ENCODE measurements around the gene NPIPB2.
"Not testable (repeated sequence)": the region's sequence is repeated elsewhere in the genome, so short reads cannot be mapped to it uniquely, and the experiment has no call there.

The NPIPB2 gene

DNA sequence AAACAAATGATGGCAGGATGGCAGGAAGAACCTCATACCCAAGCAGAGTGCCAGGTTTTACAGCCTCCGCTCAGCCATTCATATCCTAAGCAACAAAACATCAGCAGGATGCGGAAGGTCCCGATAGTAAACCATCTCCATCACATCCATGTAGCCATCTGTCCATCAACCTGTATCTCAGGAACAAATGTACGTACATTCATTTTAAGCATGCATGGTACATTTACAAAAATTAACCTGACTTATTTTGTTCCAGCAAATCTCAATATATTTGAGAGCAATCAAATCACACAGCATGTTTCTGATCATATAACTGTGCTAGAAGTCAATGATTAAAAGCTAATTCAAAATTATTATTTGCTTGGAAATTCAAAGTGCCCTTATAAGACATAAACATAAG, at the start of gene NPIPB2:
NPIPB2 (minus strand) TSS at position 101 of the 400 bp plus-strand sequence; CDS start at position 101, 0 bp downstream.
- DNase-seq, result not testable (repeated sequence)

DNA sequence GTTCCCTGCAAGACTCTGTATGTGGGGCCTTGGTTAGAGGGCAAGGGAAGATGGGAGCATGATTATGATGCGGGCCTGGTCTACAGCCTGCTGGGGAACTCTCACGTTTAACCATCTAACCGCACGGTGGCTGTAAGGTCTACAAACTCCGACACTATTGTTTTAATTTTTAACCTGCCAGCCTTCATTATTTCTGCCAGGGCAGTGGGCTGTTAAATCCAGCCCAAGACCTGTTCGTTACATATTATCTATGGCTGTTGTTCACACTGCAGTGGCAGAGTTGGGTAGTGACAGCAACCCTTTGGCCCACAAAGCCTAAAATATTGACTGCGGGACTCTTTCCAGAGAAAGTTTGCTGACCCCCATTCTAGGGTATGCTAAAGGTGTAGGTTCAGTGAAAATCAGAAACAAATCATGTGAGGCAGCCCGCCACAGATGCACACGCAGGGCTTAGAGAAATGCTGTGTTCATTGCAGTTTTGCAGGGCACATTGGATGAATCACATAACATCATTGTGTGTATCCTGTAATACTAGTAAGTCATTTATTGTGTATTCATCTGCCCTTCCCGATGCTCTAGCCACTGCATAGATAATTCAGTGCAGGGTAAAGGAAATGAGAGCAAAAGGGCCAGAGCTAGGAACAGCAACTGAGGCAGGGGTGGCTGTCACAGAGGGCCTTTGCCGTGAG, 49.0 kb upstream of the NPIPB2 start:
- no peak for DNase-seq

DNA sequence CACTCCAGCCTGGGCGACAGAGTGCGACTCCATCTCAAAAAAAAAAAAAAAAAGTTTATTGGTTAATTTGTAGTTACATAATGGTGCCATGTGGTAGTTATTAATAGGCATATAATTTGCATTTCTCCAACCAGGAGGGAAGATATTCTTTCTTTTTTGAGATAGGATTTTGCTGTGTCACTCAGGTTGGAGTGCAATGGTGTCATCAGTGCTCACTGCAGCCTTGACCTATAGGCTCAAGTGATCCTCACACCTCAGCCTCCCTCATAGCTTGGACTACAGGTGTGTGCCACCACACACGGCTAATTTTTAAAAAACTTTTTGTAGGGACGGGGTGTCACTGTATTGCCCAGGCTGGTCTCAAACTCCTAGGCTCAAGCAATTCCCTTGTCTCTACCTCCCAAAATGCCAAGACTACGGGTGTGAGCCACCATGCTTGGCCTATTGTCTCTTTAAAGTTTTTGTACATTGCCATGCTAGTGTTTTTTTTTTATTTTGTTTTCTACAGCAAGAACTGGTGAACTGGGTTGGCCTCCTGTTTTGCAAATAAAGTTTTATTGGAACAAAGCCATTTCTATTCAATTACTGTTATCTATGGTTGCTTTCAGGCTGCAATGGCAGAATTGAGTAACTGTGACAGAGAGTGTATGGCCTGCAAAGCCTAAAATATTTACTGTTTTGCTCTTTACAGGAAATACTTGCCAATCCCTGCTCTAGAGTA, 46.6 kb upstream of the NPIPB2 start:
- DNase-seq, result no peak

DNA sequence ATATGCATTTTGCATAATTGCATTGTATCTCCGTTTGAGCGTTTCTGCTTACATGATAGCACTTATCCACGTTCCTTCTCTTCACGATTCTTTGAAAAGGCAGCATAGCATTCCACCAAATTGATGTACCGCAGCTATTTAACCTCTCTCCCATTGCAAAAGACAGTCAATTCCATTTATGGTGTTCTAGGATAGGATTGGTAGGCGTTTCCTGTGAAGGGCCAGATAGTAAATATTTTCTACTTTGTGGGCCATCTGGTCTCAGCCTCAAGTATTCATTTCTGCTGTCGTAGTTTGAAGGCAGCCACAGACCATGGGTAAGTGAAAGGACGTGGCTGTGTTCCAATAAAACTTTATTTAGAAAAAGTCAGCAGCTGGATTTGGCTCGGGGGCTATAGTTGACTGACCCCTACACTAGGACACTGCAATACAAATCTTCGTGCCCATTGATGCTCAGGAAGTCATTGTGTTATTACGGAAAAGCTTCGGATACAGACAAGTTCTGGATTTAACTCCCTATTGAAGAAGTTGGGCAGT, 44.7 kb upstream of the NPIPB2 start:
- no peak for DNase-seq

DNA sequence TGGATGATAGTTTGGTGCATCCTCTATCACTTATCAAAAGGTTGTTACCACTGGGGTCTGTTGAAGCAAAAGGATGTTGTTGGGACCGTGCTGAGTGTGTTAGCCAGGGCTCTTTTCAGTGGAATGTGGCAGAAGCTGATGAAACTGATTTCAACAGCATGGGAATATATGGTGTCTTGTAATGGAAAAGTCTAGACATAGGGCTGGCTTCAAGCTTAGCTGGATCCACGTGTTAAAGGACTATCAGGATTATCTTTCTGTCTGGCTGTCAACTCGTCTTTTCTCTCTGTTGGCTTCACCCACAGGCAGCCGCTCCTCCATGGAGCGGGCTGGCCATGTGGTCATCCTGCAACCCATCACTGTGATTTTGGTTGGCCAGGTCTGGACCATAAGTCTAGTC, 43.4 kb upstream of the NPIPB2 start:
- no peak for DNase-seq

DNA sequence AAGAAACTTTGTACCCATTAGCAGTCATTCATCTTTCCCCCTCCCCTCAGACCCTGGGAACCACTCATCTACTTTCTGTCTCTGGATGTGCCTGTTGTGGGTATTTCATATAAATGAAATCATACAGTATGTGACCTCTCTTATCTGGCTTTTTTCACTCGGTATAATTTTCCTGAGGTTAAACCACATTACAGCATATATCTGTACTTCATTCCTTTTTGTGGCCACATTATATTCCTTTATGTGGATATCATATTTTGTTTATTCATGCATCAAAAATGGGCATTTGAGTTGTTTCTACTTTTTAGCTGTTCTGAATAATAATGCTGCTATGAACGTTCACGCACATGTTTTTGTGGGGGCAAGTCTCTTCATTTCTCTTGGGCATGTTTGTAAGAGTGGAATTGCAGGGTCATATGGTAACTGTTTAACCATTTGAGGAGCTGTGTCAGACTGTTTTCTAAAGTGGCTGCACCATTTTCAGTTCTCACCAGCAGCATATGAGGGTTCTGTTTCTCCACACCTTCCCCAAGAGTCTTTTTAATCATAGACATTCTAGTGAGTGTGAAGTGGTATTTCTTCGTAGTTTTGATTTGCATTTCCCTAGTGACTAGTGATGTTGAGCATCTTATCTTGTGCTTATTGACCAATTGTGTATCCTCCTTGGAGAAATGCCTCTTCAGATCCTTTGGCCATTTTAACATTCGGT, 38.4 kb upstream of the NPIPB2 start:
- DNase-seq, result no peak

DNA sequence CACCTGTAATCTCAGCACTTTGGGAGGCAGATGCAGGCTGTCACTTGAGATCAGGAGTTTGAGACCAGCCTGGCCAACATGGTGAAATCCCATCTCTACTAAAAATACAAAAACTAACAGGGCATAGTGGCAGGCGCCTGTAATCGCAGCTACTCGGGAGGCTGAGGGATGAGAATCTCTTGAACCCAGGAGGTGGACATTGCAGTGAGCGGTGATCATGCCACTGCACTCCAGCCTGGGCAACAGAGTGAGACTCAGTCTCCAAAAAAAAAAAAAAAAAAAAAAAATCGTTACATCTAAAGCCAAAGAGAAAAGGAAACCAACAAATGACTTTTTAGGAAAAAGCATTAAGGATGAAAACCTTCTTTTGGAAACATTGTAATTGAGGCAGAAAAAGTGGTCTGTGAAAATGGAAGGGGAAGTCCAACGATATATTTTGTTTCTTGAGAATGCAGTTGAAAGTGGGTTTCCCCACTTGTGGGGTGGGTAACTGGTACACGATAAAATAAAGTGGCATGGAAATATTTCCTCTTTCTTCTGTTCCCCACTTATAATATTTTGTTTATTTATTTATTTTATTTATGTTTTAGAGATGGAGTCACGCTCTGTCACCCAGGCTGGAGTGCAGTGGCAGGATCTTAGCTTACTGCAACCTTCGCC, 37.3 kb upstream of the NPIPB2 start:
- DNase-seq, result no peak

DNA sequence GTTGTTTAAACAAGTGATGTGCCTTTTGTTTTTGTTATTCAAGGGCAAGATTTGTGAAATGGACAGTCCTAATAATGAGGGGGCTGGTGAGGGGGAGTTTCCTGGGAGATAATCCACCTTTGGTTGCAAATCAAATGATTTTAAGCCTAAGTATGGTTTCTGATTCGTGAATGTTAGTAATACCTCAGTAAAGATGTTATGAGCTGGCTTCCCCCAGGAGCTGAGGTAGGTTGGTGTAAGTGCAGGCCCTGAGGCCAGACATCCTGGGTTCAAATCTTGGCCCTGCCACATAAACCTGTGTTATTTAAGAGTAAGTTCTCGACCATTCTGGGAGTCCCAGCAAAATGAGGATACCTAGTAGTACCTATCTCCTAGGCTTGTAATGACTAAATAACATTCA, 36.2 kb upstream of the NPIPB2 start:
- DNase-seq, result no peak

DNA sequence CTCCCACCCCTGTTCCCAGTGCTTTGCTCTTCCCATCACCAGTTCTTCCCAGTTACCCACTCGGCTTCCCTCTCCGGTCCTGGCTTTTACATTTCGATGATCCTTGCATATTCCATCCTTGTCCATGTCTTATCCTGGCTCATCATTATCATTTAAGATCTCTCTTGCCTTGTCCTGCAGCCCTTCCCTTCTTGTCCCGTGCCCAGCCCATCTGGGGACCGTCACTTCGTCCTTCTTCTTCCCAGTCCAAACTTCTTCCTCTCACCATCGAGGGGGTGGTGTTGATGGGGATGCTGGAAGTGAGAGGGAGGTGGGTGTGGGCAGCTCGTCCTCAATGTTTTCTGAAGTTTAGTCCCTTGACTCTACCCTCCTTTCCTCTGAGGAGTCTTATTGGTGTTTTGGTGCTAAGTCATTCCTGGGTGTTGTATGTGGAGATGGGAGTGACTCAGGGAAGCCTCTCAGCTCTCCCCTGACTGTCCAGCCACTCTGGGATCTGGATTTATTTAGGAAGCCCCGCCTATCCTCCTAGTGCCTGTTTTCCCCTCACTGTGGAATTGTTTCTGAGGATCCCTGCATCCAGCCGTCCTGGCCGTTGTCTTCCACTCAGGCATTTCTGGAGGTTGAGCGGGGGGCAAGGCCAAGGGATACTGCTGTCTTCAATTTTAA, 35.7 kb upstream of the NPIPB2 start:
- peak; percentile 85 for DNase-seq

DNA sequence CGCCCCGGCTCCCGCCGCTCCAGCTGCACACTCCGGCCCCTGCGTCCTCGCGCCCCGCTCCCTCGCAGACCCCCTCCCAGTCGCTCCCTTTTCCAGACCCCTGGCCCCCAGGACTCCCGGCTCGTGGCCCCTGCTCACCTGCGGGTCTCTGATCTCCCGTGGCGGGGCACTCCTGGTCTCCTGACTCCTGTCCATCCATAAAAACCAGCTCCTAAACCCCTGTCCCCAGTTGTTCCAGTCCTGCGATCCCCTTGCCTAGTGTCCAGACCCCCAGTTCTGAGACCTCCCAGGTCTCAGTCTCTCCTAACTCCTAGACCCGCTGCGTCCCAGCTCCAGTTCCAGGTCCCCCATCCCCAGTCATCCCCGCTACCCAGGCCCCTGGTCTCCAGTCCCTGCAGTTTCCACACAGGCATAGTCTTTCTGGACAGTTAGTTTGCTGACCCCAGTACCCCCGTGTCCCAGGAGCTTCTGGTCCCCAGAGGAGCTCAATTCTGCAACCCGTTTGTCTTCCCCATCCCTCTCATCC, 35.1 kb upstream of the NPIPB2 start:
- DNase-seq, result peak; percentile 29

DNA sequence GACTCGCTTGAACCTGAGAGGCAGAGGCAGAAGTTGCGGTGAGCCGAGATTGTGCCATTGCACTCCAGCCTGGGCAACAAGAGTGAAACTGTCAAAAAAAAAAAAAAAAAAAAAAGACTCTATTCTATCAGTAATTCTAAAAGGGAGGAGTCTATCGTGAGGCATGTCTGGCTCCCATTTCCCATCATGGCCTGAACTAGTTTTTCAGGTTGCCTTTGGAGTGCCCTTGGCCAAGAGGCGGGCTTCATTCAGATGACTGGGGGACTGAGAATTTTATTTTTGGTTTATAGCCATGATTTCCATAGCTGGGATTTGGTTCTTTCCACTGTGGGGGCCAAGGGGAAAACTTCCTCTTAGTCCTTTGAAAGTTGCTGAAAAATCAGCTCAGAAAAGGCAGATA, 31.2 kb upstream of the NPIPB2 start:
- no peak for DNase-seq

DNA sequence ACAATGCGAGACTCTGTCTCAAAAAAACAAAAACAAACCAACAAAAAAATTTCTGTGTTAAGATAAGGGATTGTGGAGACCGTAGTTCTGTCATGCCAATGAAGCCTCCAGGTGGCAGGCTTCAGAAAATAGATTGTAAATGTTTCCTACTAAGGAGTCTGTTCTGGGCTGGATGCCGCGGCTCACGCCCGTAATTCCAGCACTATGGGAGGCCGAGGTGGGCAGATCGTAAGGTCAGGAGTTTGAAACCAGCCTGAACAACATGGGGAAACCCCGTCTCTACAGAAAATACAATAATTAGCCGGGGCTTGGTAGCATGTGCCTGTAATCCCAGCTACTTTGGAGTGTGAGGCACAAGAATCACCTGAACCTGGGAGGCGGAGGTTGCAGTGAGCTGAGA, 30.3 kb upstream of the NPIPB2 start:
- no peak for DNase-seq

DNA sequence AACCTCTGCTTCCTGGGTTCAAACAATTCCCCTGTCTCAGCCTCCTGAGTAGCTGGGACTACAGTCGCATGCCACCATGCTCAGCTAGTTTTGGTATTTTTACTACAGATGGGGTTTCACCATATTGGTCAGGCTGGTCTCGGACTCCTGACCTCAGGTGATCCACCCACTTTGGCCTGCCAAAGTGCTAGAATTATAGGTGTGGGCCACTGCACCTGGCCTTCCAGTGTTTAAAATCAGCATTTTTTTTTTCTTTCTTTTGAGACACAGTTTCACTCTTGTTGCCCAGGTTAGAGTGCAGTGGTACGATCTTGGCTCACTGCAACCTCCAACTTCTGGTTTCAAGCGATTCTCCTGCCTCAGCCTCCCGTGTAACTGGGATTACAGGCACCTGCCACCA, 28.4 kb upstream of the NPIPB2 start:
- not testable (repeated sequence) for DNase-seq

DNA sequence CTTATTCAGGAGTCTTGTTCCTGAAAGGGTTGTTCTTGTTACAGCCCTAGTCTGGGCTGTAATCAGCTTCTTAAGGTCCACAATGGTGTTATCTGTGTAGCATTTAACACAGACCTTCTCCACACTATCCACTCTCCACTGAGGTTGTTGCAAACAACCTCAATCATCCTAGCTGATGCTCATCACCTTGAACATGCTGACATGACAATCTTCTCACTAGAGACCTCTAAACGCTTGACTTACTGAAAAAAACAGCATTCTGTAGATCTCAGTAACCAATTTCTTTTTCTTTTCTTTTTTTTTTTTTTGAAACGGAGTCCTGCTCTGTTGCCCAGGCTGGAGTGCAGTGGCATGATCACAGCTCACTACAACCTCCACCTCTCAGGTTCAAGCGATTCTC, 26.7 kb upstream of the NPIPB2 start:
- no peak for DNase-seq

DNA sequence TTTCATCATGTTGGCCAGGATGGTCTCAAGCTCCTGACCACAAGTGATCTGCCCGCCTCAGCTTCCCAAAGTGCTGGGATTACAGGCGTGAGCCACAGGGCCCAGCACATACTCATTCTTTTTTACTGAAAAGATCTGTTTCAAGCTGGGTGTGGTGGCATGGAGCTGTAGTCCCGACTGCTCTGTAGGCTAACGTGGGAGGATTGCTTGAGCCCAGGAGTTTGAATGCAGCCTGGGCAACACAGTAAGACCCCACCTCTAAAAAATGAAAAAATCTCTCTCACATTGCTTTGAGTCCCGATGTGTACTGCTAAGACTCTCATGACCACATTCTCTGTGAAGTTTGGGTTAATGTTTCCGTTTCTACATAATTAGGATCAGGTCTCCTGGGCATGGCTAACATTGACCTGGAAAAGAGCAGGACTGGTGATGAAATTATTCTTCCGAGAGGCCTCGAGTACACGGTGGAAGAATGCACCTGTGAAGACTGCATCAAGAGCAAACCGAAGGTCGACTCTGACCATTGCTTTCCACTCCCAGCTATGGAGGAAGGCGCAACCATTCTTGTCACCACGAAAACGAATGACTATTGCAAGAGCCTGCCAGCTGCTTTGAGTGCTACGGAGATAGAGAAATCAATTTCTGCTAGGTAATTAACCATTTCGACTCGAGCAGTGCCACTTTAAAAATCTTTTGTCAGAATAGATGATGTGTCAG, 25.5 kb upstream of the NPIPB2 start:
- DNase-seq, result no peak

DNA sequence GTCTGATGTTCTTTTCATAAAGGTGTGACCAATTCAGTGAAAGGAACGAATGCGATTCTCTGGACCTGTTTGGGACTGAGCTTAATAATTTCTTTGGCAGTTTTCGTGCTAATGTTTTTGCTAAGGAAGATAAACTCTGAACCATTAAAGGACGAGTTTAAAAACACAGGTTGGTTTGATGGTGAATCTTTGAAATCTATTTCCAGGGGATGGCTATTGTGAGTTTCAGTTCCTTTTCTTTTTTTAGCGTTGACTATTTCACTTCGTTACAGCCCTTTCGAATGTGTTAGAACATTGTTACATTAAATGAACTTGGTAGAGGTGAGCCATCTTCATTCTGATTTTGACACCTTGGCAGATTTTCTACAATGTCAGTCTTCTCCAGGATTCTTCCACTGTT, 24.3 kb upstream of the NPIPB2 start:
- no peak for DNase-seq

DNA sequence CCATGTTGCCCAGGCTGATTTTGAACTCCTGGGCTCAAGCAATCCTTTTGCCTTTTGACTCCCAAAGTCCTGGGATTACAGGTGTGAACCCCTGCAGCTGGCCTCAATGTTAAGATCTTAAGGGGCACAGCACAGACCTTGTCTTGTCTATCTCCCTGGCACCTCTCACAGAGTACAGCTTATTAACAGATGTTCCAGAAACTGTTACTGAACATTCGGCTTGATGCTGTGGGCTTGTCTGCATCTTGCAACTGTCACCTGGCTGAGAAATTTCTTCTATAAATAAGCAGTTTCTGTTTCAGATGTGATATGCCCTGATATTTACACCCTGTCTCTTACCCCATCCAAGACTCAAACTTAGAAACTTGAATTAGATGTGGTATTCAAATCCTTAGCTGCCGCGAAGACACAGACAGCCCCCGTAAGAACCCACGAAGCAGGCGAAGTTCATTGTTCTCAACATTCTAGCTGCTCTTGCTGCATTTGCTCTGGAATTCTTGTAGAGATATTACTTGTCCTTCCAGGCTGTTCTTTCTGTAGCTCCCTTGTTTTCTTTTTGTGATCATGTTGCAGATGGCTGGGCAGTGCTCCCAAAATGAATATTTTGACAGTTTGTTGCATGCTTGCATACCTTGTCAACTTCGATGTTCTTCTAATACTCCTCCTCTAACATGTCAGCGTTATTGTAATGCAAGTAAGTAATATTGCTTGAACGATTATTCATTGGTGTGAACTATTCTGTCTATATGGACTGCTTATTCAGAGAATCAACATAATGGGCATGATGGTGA, 23.1 kb upstream of the NPIPB2 start, which contains the start of gene TNFRSF17:
TNFRSF17 (plus strand) TSS at position 450 of the 791 bp plus-strand sequence; CDS start at position 565, 115 bp downstream.
- no peak for DNase-seq

DNA sequence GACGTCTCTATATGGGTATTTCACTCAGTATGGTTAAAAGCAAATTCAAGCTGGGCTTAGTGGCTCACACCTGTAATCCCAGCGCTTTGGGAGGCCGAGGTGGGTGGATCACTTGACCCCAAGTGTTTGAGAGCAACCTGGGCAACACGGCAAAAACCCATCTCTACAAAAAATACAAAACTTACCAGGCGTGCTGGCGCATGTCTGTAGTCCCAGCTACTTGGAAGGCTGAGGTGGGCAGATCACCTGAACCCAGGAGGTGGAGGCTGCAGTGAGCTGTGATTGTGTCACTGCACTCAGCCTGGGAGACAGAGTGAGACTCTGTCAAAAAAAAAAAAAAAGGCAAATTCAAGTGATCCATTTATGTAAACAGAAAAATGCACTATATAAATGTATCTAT, 21.9 kb upstream of the NPIPB2 start:
- no peak for DNase-seq

DNA sequence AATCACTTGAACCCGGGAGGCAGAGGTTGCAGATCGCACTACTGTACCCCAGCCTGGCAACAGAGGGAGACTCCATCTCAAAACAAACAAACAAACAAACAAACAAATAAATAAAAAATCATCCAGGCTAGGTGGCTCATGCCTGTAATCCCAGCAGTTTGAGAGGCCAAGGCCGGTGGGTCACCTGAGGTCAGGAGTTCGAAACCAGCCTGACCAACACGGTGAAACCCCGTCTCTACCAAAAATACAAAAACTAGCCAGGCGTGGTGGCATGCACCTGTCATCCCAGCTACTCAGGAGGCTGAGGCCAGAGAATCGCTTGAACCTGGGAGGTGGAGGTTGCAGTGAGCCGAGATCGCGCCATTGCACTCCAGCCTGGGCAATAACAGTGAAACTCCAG, 21.1 kb upstream of the NPIPB2 start:
- not testable (repeated sequence) for DNase-seq

DNA sequence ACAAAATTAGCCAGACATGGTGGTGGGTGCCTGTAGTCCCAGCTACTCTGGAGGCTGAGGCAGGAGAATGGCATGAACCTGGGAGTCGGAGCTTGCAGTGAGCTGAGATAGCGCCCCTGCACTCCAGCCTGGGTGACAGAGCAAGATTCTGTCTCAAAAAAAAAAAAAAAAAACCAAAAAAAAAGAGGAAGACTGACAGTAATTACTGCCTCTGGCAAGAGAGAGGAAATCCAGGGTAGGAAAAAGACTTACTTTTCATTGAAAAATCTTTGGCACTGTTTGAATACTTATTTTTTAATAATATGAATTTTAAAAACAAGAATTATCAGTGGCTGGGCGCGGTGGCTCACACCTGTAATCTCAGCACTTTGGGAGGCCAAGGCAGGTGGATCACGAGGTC, 20.6 kb upstream of the NPIPB2 start:
- DNase-seq, result not testable (repeated sequence)
